ENCODE measurements around the gene MAD1L1.
"Not testable (repeated sequence)": the region's sequence is repeated elsewhere in the genome, so short reads cannot be mapped to it uniquely, and the experiment has no call there.

The MAD1L1 gene

DNA sequence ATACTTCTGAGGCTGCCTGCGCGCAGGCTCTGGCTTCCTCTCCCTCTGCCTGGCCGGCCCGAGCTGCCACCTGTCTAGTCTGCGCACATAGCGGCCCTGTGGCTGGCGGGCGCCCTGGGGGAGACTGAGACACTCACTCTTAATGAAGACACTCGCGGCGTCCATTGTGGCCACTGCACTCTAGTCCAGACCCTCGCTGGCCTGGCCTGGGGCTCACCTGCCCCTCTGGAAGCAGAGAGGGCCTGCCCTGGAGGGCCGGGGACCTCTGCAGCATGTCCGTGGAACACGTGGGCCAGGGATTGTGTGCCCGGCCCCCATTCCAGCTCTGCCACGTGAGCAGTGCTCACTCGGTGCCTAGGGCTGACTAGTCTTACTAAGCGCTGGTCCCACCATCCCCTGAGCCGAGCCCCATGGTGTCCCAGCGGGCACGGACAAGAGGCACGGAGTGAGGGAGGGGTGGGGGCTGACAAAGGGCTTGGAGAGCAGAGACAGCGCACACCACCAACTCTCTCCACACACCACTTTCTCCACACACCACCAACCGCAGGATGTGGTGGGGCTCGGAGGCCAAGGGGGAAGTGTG is 413.4 kb downstream of the MAD1L1 start:
- DNase-seq: peak; percentile 80

GRCh38 chr7:1818575-1819258 is 414.0 kb downstream of the MAD1L1 start:
- no peak for DNase-seq

GRCh38 chr7:1817061-1817712 is 415.6 kb downstream of the MAD1L1 start:
- DNase-seq: no peak

GRCh38 chr7:1816451-1816850 is 416.3 kb downstream of the MAD1L1 start:
- not testable (repeated sequence) for DNase-seq

DNA sequence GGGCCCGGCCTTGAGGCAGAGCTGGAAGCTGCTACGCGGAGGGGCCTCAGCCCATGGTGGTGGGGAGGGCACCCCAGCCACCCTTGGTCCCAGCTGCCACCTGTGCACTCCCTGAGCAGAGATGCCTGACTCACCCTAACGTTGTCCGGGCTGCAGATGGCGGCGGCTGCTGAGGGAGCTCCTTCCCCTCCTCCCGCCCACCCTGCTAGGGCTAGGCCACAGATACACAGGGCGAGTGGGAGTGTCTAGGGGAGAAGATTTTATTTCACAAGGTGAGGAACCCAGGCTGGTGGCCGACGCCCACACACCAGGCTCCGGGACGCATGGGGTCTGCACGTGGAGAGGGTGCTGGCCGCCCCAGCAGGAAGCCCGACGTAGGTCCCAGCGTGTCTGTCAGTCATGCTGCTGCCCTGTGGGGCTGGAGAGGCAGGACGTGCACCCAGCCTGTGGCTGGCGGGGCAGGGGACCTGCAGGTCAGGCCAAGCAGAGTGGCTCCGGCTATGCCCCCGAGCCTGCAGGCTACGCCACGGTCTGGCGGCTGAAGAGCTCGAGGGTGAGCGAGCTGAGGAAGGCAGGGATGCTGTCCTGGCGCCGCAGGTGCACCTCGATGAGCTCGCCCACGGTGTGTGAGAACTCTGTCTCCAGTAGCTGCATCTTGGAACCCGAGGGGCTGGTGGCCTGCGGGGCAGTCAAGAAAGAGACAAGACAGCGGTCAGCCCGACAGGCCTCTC is 417.0 kb downstream of the MAD1L1 start:
- not testable (repeated sequence) for DNase-seq

DNA sequence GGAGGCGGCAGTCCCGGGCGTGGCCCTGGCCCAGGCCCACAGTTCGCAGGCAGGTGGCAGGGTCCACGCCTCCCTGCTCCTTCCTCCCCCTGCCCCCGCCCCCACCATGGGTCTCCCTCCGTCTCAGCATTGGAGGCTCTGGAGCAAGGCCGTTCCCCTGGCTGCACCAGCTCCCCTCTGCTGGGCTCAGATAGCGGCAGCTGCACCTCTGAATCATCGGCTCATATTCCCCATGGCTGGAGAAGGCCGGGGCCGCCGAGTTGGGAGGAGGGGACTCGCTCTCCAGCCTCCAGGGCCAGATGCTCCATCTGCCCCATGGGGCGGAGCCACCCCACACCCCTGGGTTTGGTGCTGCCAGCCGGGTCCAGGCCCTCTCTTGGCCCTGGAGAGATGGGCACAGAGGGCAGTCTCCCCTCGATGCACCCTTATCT is 417.7 kb downstream of the MAD1L1 start:
- DNase-seq: no peak

GRCh38 chr7:1814089-1814811 is 418.5 kb downstream of the MAD1L1 start:
- DNase-seq: no peak

- DNase-seq: no peak
These were observed 419.2 kb downstream of the MAD1L1 start for GRCh38 chr7:1813394-1814088.

GRCh38 chr7:1812509-1813393 is 420.0 kb downstream of the MAD1L1 start:
- no peak for DNase-seq

DNA sequence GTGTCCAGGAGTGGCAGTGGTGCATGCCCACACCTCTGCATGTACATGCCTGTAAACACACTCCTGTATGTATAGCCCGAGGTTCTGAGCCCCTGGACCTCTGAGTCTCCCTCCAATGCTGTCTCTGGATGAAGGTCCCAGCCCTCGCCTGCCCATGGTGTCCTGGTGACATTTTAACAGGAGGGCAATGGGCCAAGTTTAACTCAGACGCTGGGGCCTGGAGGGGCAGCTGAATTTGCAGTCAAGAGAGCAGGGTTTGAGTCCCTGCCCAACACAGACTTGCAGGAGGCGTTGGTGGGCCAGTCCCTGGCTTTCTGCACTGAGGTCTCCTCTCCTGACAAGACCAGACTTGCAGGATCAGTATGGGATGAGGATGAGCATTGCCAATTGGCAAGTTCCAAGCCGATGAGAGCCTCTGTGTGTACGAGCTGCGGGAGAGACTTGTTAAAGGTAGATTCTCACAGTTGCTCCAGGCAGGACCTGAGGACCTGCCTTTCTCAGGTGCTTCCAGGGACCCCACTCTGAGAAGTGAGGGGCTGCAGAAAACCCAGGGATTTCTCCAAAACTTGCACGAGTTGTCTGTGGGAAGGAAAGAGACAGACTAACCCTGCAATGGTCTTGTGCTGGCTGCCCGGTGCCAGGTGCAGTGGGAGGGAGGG is 420.8 kb downstream of the MAD1L1 start:
- no peak for DNase-seq

GRCh38 chr7:1810961-1811849 is 421.5 kb downstream of the MAD1L1 start:
- DNase-seq: peak; percentile 63

DNA sequence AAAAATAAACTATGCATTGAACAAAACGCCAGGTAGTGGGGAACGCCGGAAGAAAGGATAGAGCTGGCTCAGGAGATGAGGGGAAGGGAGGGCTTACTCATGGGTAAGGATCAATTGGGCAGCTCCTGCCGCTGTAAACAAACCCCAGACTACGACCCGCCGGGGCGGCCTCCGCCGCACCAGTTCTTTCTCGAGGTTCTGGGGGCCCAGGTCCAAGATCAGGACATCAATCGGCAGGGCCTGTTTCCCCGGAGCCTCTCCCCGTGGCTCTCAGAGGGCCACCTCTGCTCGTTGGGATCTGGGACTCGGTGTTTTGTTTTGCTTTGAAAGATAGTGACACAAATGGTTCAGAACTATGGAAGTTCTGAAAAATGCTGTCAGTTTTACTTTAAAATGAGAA is 422.2 kb downstream of the MAD1L1 start:
- DNase-seq: no peak

GRCh38 chr7:1809601-1810258 is 423.0 kb downstream of the MAD1L1 start:
- no peak for DNase-seq

- no peak for DNase-seq
These were observed 423.7 kb downstream of the MAD1L1 start for GRCh38 chr7:1809070-1809469.

- no peak for DNase-seq
These were observed 424.7 kb downstream of the MAD1L1 start for GRCh38 chr7:1807821-1808600.

DNA sequence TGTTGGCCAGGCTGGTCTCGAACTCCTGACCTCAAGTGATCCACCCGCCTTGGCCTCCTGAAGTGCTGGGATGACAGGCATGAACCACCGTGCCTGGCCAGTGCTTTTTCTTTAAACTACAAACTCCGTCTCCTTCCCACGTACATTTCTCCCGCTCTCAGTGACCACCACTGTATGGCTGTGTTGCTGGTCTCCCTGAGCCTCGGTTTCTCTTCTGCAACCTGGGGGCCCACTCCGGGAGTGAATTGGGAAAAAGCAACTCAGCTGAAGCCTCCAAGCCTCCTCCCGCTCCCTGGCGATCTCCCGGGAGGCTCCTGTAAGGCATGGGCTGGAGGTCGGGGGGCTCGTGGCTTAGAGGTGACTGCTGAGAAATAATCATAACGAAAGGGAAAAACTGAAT is 426.4 kb downstream of the MAD1L1 start:
- no peak for DNase-seq

- DNase-seq: no peak
These were observed 428.4 kb downstream of the MAD1L1 start for GRCh38 chr7:1804310-1804709.

- DNase-seq: no peak
These were observed 429.8 kb downstream of the MAD1L1 start for GRCh38 chr7:1802899-1803298.
